NCI-H526 (cell line): ENCODE measurements around the gene SCN3B.

Experiments used
- DNase-seq, 2 experiments: peaks; one replicate each; lab custom pipeline; 2025; lab: John Stamatoyannopoulos, UW

The SCN3B gene

GRCh38 chr11:123594921-123595320 lies 59.5 kb downstream of the SCN3B start:
- no peak for DNase-seq

GRCh38 chr11:123594188-123594901 lies 60.1 kb downstream of the SCN3B start:
- no peak for DNase-seq

- DNase-seq: no peak
These were observed 60.9 kb downstream of the SCN3B start for GRCh38 chr11:123593570-123593969.

- DNase-seq: no peak
These were observed 64.0 kb downstream of the SCN3B start for GRCh38 chr11:123590296-123590912.

GRCh38 chr11:123588864-123589262 lies 65.6 kb downstream of the SCN3B start:
- no peak for DNase-seq

- DNase-seq: peak; percentile 50 to 90
These were observed 66.1 kb downstream of the SCN3B start for GRCh38 chr11:123588117-123588863.

- no peak for DNase-seq
These were observed 66.9 kb downstream of the SCN3B start for GRCh38 chr11:123587559-123587958.

GRCh38 chr11:123587044-123587443 lies 67.4 kb downstream of the SCN3B start:
- DNase-seq: no peak

- DNase-seq: no peak
These were observed 67.9 kb downstream of the SCN3B start for GRCh38 chr11:123586568-123586967.

GRCh38 chr11:123585706-123586105 lies 68.7 kb downstream of the SCN3B start:
- DNase-seq: no peak

GRCh38 chr11:123585206-123585605 lies 69.2 kb downstream of the SCN3B start:
- no peak for DNase-seq

- no peak for DNase-seq
These were observed 69.7 kb downstream of the SCN3B start for GRCh38 chr11:123584737-123585136.

GRCh38 chr11:123584186-123584585 lies 70.2 kb downstream of the SCN3B start:
- no peak for DNase-seq

GRCh38 chr11:123582992-123583504 lies 71.4 kb downstream of the SCN3B start:
- DNase-seq: no peak

- DNase-seq: no peak
These were observed 72.6 kb downstream of the SCN3B start for GRCh38 chr11:123581651-123582399.

GRCh38 chr11:123580557-123581275 lies 73.7 kb downstream of the SCN3B start:
- DNase-seq: peak; percentile 49 to 97

GRCh38 chr11:123580137-123580536 lies 74.3 kb downstream of the SCN3B start:
- no peak for DNase-seq

- DNase-seq: no peak
These were observed 75.0 kb downstream of the SCN3B start for GRCh38 chr11:123579482-123579812.
